HepG2 (cell line): Measurements from ENCODE around the gene GUCY2D. TPM values are rescaled to one million over a fixed set of nuclear protein-coding genes. Genes with fewer than 3 reads are reported as not detected.

Source experiments
- ARHGAP35 ChIP-seq: sonication (generic); formaldehyde crosslinking; IDR thresholded peaks from 2 replicates; pipeline ENCODE4 v1.9.0; 2022; ENCODE audit warnings: mild to moderate bottlenecking, inconsistent platforms, moderate library complexity, missing genetic modification reagents, borderline replicate concordance
- CBFB ChIP-seq: sonication (generic); formaldehyde crosslinking; IDR thresholded peaks from 2 replicates; pipeline ENCODE4 v1.4.0; 2020; ENCODE audit warnings: missing genetic modification reagents
- CBX1 ChIP-seq: IDR thresholded peaks from one replicate; pipeline ENCODE4 v1.6.1; 2016; ENCODE audit warnings: antibody characterized with exemption, low read depth
- FOXK2 ChIP-seq: fragments of 450-650 bp; IDR thresholded peaks from 2 replicates; pipeline ENCODE4 v1.6.1; 2016
- GLI4 ChIP-seq: sonication (generic); formaldehyde crosslinking; IDR thresholded peaks from 2 replicates; pipeline ENCODE4 v1.5.1; 2020; ENCODE audit warnings: missing genetic modification reagents, mild to moderate bottlenecking, moderate library complexity, borderline replicate concordance
- HES4 ChIP-seq: sonication (generic); formaldehyde crosslinking; IDR thresholded peaks from 2 replicates; pipeline ENCODE4 v1.9.0; 2021; ENCODE audit warnings: mild to moderate bottlenecking, missing genetic modification reagents, borderline replicate concordance
- MAFF ChIP-seq: IDR thresholded peaks from 2 replicates; pipeline ENCODE4 v1.6.1; 2011; ENCODE audit warnings: low read depth, low read length, improper control_type of control experiment
- NBN ChIP-seq: fragments of 450-650 bp; conservative IDR thresholded peaks from 2 replicates; pipeline ENCODE4 v1.6.1; 2017
- POLR2AphosphoS5 ChIP-seq: IDR thresholded peaks from 2 replicates; pipeline ENCODE4 v1.6.1; 2012; ENCODE audit warnings: low read depth, low read length
- ZBTB38 ChIP-seq: sonication (generic); formaldehyde crosslinking; IDR thresholded peaks from 2 replicates; pipeline ENCODE4 v1.5.1; 2020; ENCODE audit warnings: mild to moderate bottlenecking, missing genetic modification reagents
- ZFP36 ChIP-seq: fragments of 150-350 bp; IDR thresholded peaks from 2 replicates; pipeline ENCODE4 v1.6.1; 2018; ENCODE audit warnings: borderline replicate concordance, low read length, low read depth; ENCODE audit not compliant: partially characterized antibody
- ZMYM4 ChIP-seq: sonication (generic); formaldehyde crosslinking; IDR thresholded peaks from 2 replicates; pipeline ENCODE4 v1.8.1; 2023; ENCODE audit warnings: mild to moderate bottlenecking, missing genetic modification reagents
- ZNF138 ChIP-seq: sonication (generic); formaldehyde crosslinking; IDR thresholded peaks from 2 replicates; pipeline ENCODE4 v1.5.0; 2020; ENCODE audit warnings: mild to moderate bottlenecking, low read depth, missing genetic modification reagents
- polyA plus RNA-seq, 8 experiments: library from polyadenylated mRNA; depleted of rRNA in 3 of 8; stranded (reverse) in 7 of 8; unstranded in 1 of 8; fragments of >200 nt; fragmentation: Illumina TruSeq in 4 of 8; extraction: Trizol in 4 of 8; gene quantifications; 2 replicates each; pipeline versions ENCODE4 v1.2.1 to v1.2.3, GENCODE V29; 2011 to 2016; ENCODE audit warnings: low read depth in 4 of 8, missing spikeins in 1 of 8, mixed read lengths in 1 of 8; ENCODE audit not compliant: insufficient read depth in 1 of 8
- total RNA-seq, 5 experiments: library from RNA; depleted of rRNA; stranded (reverse); fragments of >200 nt; fragmentation: Illumina TruSeq; extraction: Trizol; gene quantifications; 2 replicates each; pipeline ENCODE4 v1.2.3, GENCODE V29; 2016; ENCODE audit warnings: low read depth in 1 of 5
- TF ChIP-seq, protein P1 (sequence below): sonication (generic); formaldehyde crosslinking; IDR thresholded peaks from 2 replicates; pipeline ENCODE4 v1.5.0; 2020; ENCODE audit warnings: mild to moderate bottlenecking, missing genetic modification reagents
- TF ChIP-seq, protein P2 (sequence below): sonication (generic); formaldehyde crosslinking; IDR thresholded peaks from 2 replicates; pipeline ENCODE4 v1.4.0; 2020; ENCODE audit warnings: missing genetic modification reagents
- TF ChIP-seq, protein P3 (sequence below): sonication (generic); formaldehyde crosslinking; IDR thresholded peaks from 2 replicates; pipeline ENCODE4 v1.5.1; 2020; ENCODE audit warnings: missing genetic modification reagents, mild to moderate bottlenecking, borderline replicate concordance
- TF ChIP-seq, protein P4 (sequence below), 2 experiments: sonication (generic) in 1 of 2; formaldehyde crosslinking in 1 of 2; IDR thresholded peaks; 2 replicates each; pipeline versions ENCODE4 v1.5.1 to v1.6.1; 2011 to 2020; ENCODE audit warnings: borderline replicate concordance in 1 of 2, low read depth in 1 of 2, low read length in 1 of 2, mild to moderate bottlenecking in 1 of 2, missing genetic modification reagents in 1 of 2, moderate library complexity in 1 of 2
- TF ChIP-seq, protein P5 (sequence below): sonication (generic); formaldehyde crosslinking; conservative IDR thresholded peaks from 2 replicates; pipeline ENCODE4 v1.8.0; 2022; ENCODE audit warnings: missing genetic modification reagents
- TF ChIP-seq, protein P6 (sequence below): sonication (generic); formaldehyde crosslinking; IDR thresholded peaks from 2 replicates; pipeline ENCODE4 v1.4.0; 2020; ENCODE audit warnings: missing genetic modification reagents, mild to moderate bottlenecking, borderline replicate concordance

The GUCY2D gene
- total and polyA plus RNA-seq, 2 of the 13 experiments (the other 11 are each of a cell fraction or from before 2014, with no cell fraction given) = not detected

DNA sequence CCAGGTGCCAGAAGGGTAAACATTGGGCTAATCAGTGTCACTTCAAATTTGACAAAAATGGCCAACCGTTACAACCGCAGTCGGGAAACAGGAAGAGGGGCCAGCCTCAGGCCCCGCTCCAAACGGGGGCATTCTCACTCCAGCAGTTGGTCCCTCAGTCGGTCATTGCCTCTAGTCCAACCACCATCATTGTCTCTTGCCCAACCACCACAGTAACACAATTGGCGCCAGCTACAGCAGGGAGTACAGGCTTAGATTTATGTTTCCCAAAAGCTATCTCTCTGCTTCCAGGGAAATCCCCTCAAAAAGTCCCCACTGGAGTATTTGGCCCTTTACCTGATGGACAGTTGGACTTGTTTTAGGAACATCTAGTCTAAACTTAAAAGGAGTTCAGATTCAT, 56.7 kb downstream of the GUCY2D start (continued):
- TF ChIP-seq GLI4 (CRISPR knock-in tag) (no peak), HES4 (CRISPR knock-in tag) (no peak), CBX1 (no peak), ZFP36 (no peak), POLR2AphosphoS5 (no peak; the same call in 1 of the 2 replicates), FOXK2 (no peak), ZNF138 (CRISPR knock-in tag) (no peak), ZMYM4 (no peak), CBFB (no peak), ZBTB38 (CRISPR knock-in tag) (peak; percentile 19; the same call in 1 of the 2 replicates), MAFF (no peak), ARHGAP35 (CRISPR knock-in tag) (no peak), NBN (no peak)
- TF ChIP-seq, protein P1, sequence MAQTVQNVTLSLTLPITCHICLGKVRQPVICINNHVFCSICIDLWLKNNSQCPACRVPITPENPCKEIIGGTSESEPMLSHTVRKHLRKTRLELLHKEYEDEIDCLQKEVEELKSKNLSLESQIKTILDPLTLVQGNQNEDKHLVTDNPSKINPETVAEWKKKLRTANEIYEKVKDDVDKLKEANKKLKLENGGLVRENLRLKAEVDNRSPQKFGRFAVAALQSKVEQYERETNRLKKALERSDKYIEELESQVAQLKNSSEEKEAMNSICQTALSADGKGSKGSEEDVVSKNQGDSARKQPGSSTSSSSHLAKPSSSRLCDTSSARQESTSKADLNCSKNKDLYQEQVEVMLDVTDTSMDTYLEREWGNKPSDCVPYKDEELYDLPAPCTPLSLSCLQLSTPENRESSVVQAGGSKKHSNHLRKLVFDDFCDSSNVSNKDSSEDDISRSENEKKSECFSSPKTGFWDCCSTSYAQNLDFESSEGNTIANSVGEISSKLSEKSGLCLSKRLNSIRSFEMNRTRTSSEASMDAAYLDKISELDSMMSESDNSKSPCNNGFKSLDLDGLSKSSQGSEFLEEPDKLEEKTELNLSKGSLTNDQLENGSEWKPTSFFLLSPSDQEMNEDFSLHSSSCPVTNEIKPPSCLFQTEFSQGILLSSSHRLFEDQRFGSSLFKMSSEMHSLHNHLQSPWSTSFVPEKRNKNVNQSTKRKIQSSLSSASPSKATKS (CRISPR knock-in tag) = no peak
- TF ChIP-seq, protein P2, sequence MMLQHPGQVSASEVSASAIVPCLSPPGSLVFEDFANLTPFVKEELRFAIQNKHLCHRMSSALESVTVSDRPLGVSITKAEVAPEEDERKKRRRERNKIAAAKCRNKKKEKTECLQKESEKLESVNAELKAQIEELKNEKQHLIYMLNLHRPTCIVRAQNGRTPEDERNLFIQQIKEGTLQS (CRISPR knock-in tag) = no peak
- TF ChIP-seq, protein P3, sequence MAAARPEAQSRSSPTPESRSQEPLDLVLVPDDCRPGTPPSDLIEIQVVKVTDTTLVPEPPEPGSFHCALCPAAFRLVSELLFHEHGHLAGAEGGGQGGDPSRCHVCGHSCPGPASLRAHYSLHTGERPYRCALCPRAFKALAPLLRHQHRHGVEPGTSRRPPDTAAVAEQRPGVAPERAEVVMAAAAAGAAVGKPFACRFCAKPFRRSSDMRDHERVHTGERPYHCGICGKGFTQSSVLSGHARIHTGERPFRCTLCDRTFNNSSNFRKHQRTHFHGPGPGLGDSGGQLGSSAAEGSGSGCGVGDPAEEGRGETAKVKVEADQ (CRISPR knock-in tag) = no peak
- TF ChIP-seq, protein P4, sequence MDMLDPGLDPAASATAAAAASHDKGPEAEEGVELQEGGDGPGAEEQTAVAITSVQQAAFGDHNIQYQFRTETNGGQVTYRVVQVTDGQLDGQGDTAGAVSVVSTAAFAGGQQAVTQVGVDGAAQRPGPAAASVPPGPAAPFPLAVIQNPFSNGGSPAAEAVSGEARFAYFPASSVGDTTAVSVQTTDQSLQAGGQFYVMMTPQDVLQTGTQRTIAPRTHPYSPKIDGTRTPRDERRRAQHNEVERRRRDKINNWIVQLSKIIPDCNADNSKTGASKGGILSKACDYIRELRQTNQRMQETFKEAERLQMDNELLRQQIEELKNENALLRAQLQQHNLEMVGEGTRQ (IDR thresholded peaks at IDR 0.05; ENCODE audit: low read depth, low read length) = no peak
- TF ChIP-seq, protein P4 (CRISPR knock-in tag; IDR thresholded peaks at IDR 0.05; ENCODE audit: borderline replicate concordance) = 0 out of 2 replicates have a peak, but pooled peaks have one; percentile 0
- TF ChIP-seq, protein P5, sequence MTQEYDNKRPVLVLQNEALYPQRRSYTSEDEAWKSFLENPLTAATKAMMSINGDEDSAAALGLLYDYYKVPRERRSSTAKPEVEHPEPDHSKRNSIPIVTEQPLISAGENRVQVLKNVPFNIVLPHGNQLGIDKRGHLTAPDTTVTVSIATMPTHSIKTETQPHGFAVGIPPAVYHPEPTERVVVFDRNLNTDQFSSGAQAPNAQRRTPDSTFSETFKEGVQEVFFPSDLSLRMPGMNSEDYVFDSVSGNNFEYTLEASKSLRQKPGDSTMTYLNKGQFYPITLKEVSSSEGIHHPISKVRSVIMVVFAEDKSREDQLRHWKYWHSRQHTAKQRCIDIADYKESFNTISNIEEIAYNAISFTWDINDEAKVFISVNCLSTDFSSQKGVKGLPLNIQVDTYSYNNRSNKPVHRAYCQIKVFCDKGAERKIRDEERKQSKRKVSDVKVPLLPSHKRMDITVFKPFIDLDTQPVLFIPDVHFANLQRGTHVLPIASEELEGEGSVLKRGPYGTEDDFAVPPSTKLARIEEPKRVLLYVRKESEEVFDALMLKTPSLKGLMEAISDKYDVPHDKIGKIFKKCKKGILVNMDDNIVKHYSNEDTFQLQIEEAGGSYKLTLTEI (CRISPR knock-in tag) = no peak
- TF ChIP-seq, protein P6, sequence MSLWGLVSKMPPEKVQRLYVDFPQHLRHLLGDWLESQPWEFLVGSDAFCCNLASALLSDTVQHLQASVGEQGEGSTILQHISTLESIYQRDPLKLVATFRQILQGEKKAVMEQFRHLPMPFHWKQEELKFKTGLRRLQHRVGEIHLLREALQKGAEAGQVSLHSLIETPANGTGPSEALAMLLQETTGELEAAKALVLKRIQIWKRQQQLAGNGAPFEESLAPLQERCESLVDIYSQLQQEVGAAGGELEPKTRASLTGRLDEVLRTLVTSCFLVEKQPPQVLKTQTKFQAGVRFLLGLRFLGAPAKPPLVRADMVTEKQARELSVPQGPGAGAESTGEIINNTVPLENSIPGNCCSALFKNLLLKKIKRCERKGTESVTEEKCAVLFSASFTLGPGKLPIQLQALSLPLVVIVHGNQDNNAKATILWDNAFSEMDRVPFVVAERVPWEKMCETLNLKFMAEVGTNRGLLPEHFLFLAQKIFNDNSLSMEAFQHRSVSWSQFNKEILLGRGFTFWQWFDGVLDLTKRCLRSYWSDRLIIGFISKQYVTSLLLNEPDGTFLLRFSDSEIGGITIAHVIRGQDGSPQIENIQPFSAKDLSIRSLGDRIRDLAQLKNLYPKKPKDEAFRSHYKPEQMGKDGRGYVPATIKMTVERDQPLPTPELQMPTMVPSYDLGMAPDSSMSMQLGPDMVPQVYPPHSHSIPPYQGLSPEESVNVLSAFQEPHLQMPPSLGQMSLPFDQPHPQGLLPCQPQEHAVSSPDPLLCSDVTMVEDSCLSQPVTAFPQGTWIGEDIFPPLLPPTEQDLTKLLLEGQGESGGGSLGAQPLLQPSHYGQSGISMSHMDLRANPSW (CRISPR knock-in tag) = no peak
